HUDEP-2 (cell line): ENCODE results near the gene NR2C2AP.

Experiments used
- DNase-seq, 76 experiments: peaks; one replicate each; lab custom pipeline; 2025; ENCODE audit not compliant: unreplicated experiment in 76 of 76; lab: John Stamatoyannopoulos, UW

Gene NR2C2AP

DNA sequence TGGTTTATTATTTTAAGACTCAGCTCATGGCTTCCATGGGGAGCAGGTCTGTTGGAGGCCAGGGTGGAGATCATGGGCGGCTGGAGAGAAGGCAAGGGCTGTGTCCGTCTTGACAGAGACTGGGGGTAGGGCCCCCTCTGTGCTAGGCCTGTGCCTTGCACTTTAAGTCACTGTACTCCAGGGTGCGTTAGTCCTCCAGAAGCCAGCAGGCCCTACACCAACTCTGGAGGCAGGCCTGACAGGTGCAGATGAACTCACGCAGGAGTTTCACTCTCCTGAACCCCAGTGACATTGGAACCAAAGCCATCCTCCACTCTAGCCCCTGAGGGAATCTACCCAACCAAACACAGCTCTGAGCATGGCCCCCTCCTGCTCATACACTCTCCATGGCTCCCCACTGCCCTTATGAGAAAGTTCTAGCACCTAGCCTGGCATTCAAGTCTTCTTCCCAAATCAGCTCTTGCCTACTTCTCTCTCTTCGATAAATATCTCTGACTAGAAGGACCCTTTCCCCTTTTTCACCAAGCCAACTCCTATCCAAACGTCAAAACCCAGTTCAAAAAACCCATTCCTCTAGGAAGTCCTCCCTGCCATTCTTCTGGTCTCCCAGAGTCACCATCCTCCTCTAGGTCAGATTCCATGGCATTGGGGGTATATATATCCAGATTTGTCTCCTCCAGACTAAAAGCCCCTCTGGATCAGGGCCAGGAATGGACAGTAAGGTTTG lies 48.3 kb downstream of the NR2C2AP start:
- peak in 1 of 76 experiments; percentile 10 for DNase-seq

GRCh38 chr19:19152668-19153384 lies 50.4 kb downstream of the NR2C2AP start:
- no peak for DNase-seq

DNA sequence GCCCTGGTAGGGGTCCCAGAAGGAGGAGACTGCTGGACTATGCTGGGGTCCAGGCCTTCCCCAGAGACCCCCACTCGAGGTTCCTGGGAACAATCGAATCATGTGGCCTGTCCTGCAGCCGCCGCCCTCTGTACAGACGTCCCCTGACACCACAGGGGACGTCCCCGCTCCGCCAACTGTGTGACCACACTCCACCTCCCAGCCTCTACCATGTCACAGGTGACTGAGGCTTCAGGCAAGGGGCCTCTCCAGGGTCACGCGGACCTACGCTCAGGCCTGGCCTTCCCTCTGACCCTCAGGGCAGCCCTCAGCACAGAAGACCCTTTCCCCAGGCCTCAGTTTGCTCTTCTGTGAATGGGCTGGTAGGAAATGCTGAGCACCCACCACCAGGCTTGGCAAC lies 51.8 kb downstream of the NR2C2AP start:
- no peak for DNase-seq
